GM23248 (cell line): ENCODE measurements around the gene CEP95.

Experiments
- EZH2 ChIP-seq: fragments of 200-600 bp; sonication (generic); IDR thresholded peaks from 2 replicates; pipeline ENCODE4 v1.6.1; 2018; ENCODE audit warnings: antibody characterized with exemption, mild to moderate bottlenecking; ENCODE audit not compliant: insufficient read depth, poor library complexity, severe bottlenecking
- EZH2phosphoT487 ChIP-seq: fragments of 200-600 bp; sonication (generic); IDR thresholded peaks from 2 replicates; pipeline ENCODE4 v1.6.1; 2018; ENCODE audit warnings: antibody characterized with exemption, moderate library complexity, mild to moderate bottlenecking, low read depth; ENCODE audit not compliant: insufficient read depth

DNA sequence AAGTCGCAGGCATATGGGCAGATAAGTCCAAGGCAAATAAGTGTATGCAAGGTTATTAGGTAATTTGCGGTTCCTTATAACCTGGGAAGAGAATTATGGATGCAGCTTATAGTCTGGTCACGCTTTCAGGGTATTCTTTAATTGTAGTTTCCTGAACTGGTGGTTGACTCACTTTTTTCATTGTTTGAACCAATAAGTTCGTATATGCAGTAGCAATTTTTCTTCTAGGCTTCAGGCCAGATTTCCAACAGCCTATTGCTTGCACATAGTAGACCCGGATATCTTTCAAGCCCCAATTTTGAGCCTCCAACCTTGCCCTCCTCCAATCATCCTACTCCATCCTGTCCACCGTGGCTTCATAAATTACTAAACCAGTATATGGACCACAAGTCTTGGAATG lies 12.8 kb downstream of the CEP95 start:
- TF ChIP-seq EZH2 (no peak), EZH2phosphoT487 (no peak)
